Prostate gland (tissue), 2 donors: ENCODE measurements around the gene SERPINA6. TPM values are rescaled to one million over a fixed set of nuclear protein-coding genes. Genes with fewer than 3 reads are reported as not detected.

Experiments used
- DNase-seq: peaks from one replicate; pipeline ENCODE4 v3.0.0-alpha.2; 2019; ENCODE audit warnings: low spot score
- H3K27ac ChIP-seq, 2 donors: fragments of 200-600 bp; sonication (generic); 2 replicates each; pipeline ENCODE4 v1.5.1; 2017 to 2019
- H3K27me3 ChIP-seq: fragments of 200-600 bp; sonication (generic); replicated peaks from 2 replicates; pipeline ENCODE4 v1.5.1; 2019; ENCODE audit not compliant: insufficient read depth
- H3K36me3 ChIP-seq, 2 donors: fragments of 200-600 bp; sonication (generic); 1 replicate in 1 of 2; 2 replicates in 1 of 2; pipeline versions ENCODE4 v1.5.1 to v1.8.1; 2017 to 2019
- H3K4me1 ChIP-seq: fragments of 200-600 bp; sonication (generic); replicated peaks from 2 replicates; pipeline ENCODE4 v1.5.1; 2019
- H3K4me3 ChIP-seq, 2 donors: fragments of 200-600 bp; sonication (generic); 2 replicates each; pipeline ENCODE4 v1.5.1; 2017 to 2019
- H3K9me3 ChIP-seq: fragments of 200-600 bp; sonication (generic); 2 replicates; pipeline ENCODE4 v1.5.1; 2017
- POLR2A ChIP-seq: fragments of 450-650 bp; IDR thresholded peaks from one replicate; pipeline ENCODE4 v1.6.1; 2016; ENCODE audit warnings: antibody characterized with exemption, mild to moderate bottlenecking
- POLR2AphosphoS5 ChIP-seq: sonication (generic); formaldehyde crosslinking; IDR thresholded peaks from one replicate; pipeline ENCODE4 v1.6.1; 2017; ENCODE audit warnings: antibody characterized with exemption
- WGBS: methylation state at CpG from one replicate; pipeline ENCODE4 v1.1.5; 2018; 5-methylcytosine and 5-hydroxymethylcytosine counted together
- intact Hi-C: fragments of 100-400 bp; cut with DNase I; formaldehyde crosslinking; loops from one replicate; pipeline ENCODE4 v1.14.2; 2022
- total RNA-seq, 2 donors: library from RNA; depleted of rRNA; stranded (reverse); fragments of >200 nt; gene quantifications; one replicate each; pipeline ENCODE4 v1.1.0, GENCODE V29; 2016
- TF ChIP-seq, protein P1 (sequence below), 4 experiments: fragments of 200-600 bp in 2 of 4; fragments of 450-650 bp in 2 of 4; sonication (generic) in 2 of 4; IDR thresholded peaks; 1 replicate in 3 of 4; 2 replicates in 1 of 4; pipeline ENCODE4 v1.5.1; 2016 to 2019; ENCODE audit warnings: antibody characterized with exemption in 4 of 4, mild to moderate bottlenecking in 2 of 4, moderate library complexity in 2 of 4

SERPINA6 gene
- total RNA-seq, 2 donors from 2014 or later: not detected

DNA sequence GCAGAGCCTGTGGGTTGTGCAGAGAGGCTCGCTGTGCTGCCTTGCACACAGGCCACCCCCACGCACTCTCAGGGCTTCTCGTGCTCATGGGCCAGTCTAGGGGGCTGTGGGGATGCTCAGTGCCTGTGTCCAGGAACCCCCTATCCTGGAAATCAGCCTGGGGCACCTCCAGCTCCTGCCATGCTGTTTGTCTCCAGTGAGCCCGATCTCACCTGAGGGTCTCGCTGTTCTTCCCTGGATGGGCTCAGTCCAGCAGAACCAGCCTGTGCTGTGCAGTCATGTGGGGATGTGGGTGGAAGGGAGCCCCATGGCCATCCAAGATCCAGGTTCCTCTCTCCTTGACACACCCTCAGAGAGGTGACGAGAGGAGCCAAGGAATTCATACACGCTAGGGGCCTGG lies 38.5 kb upstream of the SERPINA6 start:
- WGBS: 92% methylated on average over 6 of the region's 7 CpGs
- intact Hi-C loops: no loop called here
- TF ChIP-seq, protein P1, sequence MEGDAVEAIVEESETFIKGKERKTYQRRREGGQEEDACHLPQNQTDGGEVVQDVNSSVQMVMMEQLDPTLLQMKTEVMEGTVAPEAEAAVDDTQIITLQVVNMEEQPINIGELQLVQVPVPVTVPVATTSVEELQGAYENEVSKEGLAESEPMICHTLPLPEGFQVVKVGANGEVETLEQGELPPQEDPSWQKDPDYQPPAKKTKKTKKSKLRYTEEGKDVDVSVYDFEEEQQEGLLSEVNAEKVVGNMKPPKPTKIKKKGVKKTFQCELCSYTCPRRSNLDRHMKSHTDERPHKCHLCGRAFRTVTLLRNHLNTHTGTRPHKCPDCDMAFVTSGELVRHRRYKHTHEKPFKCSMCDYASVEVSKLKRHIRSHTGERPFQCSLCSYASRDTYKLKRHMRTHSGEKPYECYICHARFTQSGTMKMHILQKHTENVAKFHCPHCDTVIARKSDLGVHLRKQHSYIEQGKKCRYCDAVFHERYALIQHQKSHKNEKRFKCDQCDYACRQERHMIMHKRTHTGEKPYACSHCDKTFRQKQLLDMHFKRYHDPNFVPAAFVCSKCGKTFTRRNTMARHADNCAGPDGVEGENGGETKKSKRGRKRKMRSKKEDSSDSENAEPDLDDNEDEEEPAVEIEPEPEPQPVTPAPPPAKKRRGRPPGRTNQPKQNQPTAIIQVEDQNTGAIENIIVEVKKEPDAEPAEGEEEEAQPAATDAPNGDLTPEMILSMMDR (IDR thresholded peaks at IDR 0.05): no peak
- TF ChIP-seq POLR2AphosphoS5 (no peak), POLR2A (no peak)
- H3K4me1 ChIP-seq: no peaks in the 10 kb centered on the region
- no peaks in the 10 kb centered on the region for H3K9me3 ChIP-seq
- H3K27ac ChIP-seq: no peak overlapping the region
- no peak overlapping the region for H3K4me3 ChIP-seq
- DNase-seq: no peak
- H3K36me3 ChIP-seq: no peaks in the 10 kb centered on the region
- H3K27me3 ChIP-seq: no peaks in the 10 kb centered on the region

DNA sequence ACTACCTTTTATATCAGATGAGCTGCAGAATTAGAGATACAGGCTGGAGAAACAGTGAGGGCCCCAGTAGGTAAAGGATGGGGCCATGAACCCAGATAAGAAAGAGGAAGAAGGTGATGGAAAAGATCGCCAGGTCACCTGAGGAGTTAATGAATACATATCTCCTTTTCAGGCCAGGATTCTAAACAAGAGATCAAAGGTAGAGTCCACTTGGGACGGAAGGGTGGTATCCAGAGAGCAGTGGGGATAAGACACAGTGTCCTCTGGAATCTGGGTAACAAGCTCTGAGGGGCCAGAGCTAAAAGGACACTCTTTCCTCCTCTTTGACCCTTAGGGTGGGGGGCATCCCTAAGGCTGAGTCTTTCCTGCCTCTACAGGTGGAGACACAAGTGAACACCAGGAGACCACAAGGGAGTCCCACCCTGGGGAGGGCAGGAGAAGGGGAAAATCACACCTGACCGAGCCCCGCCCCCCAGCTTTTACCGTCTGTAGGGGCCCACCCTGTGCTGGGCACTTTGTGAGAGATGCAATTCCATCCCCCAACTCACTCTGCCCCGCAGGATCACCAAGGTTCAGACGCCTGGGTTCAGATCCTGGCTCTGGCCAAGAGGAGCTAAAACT lies 37.9 kb upstream of the SERPINA6 start:
- no peak overlapping the region for H3K27ac ChIP-seq
- intact Hi-C loops: no loop called here
- TF ChIP-seq POLR2A: no peak
- no peak for TF ChIP-seq POLR2AphosphoS5
- TF ChIP-seq, protein P1 (IDR thresholded peaks at IDR 0.05): no peak
- no peaks in the 10 kb centered on the region for H3K36me3 ChIP-seq
- no peak overlapping the region for H3K4me3 ChIP-seq
- no peaks in the 10 kb centered on the region for H3K27me3 ChIP-seq
- DNase-seq: no peak
- no peaks in the 10 kb centered on the region for H3K9me3 ChIP-seq
- 70% methylated on average over 7 of the region's 7 CpGs for WGBS
- no peaks in the 10 kb centered on the region for H3K4me1 ChIP-seq

DNA sequence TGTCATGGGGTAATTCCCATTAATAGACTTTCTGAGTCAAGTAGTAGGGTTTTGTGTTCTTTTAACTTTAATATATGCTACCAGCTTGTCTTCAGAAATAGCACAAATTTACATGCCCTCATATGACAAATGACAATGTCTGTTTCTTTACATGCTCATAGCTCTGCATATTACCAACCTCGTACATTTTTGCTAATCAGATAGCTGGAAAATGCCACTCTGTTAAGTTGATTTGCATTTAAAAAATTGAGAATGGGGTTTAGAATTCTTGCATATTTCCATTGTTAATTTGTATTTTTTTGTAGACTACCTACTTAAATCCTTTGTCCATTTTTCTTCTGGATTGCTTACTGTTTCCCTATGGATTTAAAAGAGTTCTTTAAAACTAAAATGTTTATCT lies 34.0 kb upstream of the SERPINA6 start:
- Histone ChIP-seq H3K36me3 (no peaks in the 10 kb centered on the region), H3K4me1 (no peaks in the 10 kb centered on the region), H3K27me3 (no peaks in the 10 kb centered on the region), H3K27ac (no peak overlapping the region), H3K9me3 (no peaks in the 10 kb centered on the region), H3K4me3 (no peak overlapping the region)
- TF ChIP-seq, protein P1 (IDR thresholded peaks at IDR 0.05): no peak
- no peak for TF ChIP-seq POLR2AphosphoS5
- no peak for DNase-seq
- 58% methylated on average over 1 of the region's 1 CpG for WGBS
- intact Hi-C loops: no loop called here

DNA sequence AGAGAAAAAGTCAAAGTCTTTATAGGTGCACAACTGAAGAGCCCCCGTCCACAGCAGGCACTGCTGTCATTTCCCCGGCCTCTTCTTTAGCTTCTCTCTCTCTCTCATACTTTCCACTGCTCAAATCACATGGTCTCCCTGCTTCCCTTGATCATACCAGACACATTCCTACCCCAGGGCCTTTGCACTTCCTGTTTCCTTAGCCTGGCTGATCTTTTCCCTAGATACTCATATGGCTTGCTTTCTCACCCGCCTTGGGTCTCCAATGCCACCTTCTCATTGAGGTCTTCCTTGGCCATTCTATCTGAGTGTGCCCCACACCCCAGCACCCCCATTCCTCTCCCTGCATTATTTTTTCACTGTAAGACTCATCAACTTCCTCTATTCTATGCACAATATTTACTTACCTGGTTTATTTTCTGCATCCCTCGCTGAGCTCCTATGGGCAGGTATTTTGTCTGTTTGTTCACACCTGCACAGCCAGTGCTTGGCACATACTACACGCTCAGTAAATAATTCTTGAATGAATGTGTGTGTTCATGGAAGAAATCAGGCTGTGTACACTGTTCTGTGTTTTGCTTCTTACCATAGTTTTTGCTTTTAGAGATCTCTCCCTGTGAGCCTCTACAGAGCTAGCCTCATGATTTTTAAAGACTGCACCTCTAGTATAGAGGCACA lies 33.4 kb upstream of the SERPINA6 start:
- no peak for DNase-seq
- Histone ChIP-seq H3K4me3 (no peak overlapping the region), H3K27ac (no peak overlapping the region), H3K9me3 (no peaks in the 10 kb centered on the region), H3K36me3 (no peaks in the 10 kb centered on the region), H3K27me3 (no peaks in the 10 kb centered on the region), H3K4me1 (no peaks in the 10 kb centered on the region)
- TF ChIP-seq, protein P1 (IDR thresholded peaks at IDR 0.05): no peak
- TF ChIP-seq POLR2A: no peak
- TF ChIP-seq POLR2AphosphoS5: no peak
- intact Hi-C loops: no loop called here
- 71% methylated on average over 5 of the region's 5 CpGs for WGBS
